ENCODE measurements around the gene MLXIP. TPM values are rescaled to one million over a fixed set of nuclear protein-coding genes. Genes with fewer than 3 reads are reported as not detected.

The MLXIP gene
- total RNA-seq, 1 donor from 2014 or later: 63.3 TPM

- no peak for TF ChIP-seq CTCF (IDR thresholded peaks at IDR 0.05; ENCODE audit: unreplicated experiment)
- Mint-ChIP-seq H3K36me3 (ENCODE audit: low read depth, unreplicated experiment) (peaks cover 4% of the 10 kb centered on the region), H3K27me3 (ENCODE audit: unreplicated experiment) (peaks cover 10% of the 10 kb centered on the region), H3K4me3 (ENCODE audit: unreplicated experiment) (no peak overlapping the region), H3K4me1 (ENCODE audit: unreplicated experiment) (peaks cover 47% of the 10 kb centered on the region), H3K9me3 (ENCODE audit: unreplicated experiment) (no peaks in the 10 kb centered on the region), H3K27ac (ENCODE audit: unreplicated experiment) (no peak overlapping the region)
- DNase-seq (ENCODE audit: low spot score): no peak
Observed at GRCh38 chr12:122094137-122094734, 15.7 kb downstream of the MLXIP start.

- peaks cover 4% of the 10 kb centered on the region for H3K36me3 Mint-ChIP-seq (ENCODE audit: low read depth, unreplicated experiment)
- peaks cover 9% of the 10 kb centered on the region for H3K27me3 Mint-ChIP-seq (ENCODE audit: unreplicated experiment)
- no peak overlapping the region for H3K4me3 Mint-ChIP-seq (ENCODE audit: unreplicated experiment)
- TF ChIP-seq CTCF (IDR thresholded peaks at IDR 0.05; ENCODE audit: unreplicated experiment): no peak
- H3K27ac Mint-ChIP-seq (ENCODE audit: unreplicated experiment): no peak overlapping the region
- DNase-seq (ENCODE audit: low spot score): no peak
- H3K4me1 Mint-ChIP-seq (ENCODE audit: unreplicated experiment): peaks cover 47% of the 10 kb centered on the region
- H3K9me3 Mint-ChIP-seq (ENCODE audit: unreplicated experiment): no peaks in the 10 kb centered on the region
Observed at GRCh38 chr12:122094735-122095631, 16.4 kb downstream of the MLXIP start.

GRCh38 chr12:122096014-122096413 lies 17.5 kb downstream of the MLXIP start:
- peaks cover 49% of the 10 kb centered on the region for H3K4me1 Mint-ChIP-seq (ENCODE audit: unreplicated experiment)

GRCh38 chr12:122096591-122097149 lies 18.1 kb downstream of the MLXIP start:
- peaks cover 46% of the 10 kb centered on the region for H3K4me1 Mint-ChIP-seq (ENCODE audit: unreplicated experiment)
- peak overlapping the region; percentile 70 for H3K27ac Mint-ChIP-seq (ENCODE audit: unreplicated experiment)
- no peak for DNase-seq (ENCODE audit: low spot score)
- no peaks in the 10 kb centered on the region for H3K9me3 Mint-ChIP-seq (ENCODE audit: unreplicated experiment)
- peaks cover 7% of the 10 kb centered on the region for H3K27me3 Mint-ChIP-seq (ENCODE audit: unreplicated experiment)
- H3K4me3 Mint-ChIP-seq (ENCODE audit: unreplicated experiment): no peak overlapping the region
- peaks cover 4% of the 10 kb centered on the region for H3K36me3 Mint-ChIP-seq (ENCODE audit: low read depth, unreplicated experiment)
- no peak for TF ChIP-seq CTCF (IDR thresholded peaks at IDR 0.05; ENCODE audit: unreplicated experiment)

More at GRCh38 chr12:122096014-122096413, 17.5 kb downstream of the MLXIP start:
- Mint-ChIP-seq H3K27ac (ENCODE audit: unreplicated experiment) (peak overlapping the region; percentile 70), H3K27me3 (ENCODE audit: unreplicated experiment) (peaks cover 9% of the 10 kb centered on the region), H3K9me3 (ENCODE audit: unreplicated experiment) (no peaks in the 10 kb centered on the region), H3K36me3 (ENCODE audit: low read depth, unreplicated experiment) (peaks cover 4% of the 10 kb centered on the region), H3K4me3 (ENCODE audit: unreplicated experiment) (peak overlapping the region; percentile 45)
- no peak for TF ChIP-seq CTCF (IDR thresholded peaks at IDR 0.05; ENCODE audit: unreplicated experiment)
- no peak for DNase-seq (ENCODE audit: low spot score)
